ENCODE results near the gene AGXT.

The AGXT gene

GRCh38 chr2:240850756-240851077 lies 17.9 kb upstream of the AGXT start:
- no peaks in the 10 kb centered on the region for H3K36me3 ChIP-seq (replicated peaks; ENCODE audit: low read depth, low read length)
- H3K4me2 ChIP-seq (ENCODE audit: low read length), result no peak overlapping the region
- H2AFZ ChIP-seq (ENCODE audit: low read depth, low read length), result no peak overlapping the region
- TF ChIP-seq CTCF (IDR thresholded peaks at IDR 0.05; ENCODE audit: low read depth, low read length) (no peak), EZH2phosphoT487 (IDR thresholded peaks at IDR 0.05; ENCODE audit: low read depth) (no peak)
- H3K9me3 ChIP-seq (ENCODE audit: insufficient read depth, low read length), result no peaks in the 10 kb centered on the region
- H3K4me1 ChIP-seq (ENCODE audit: low read length), result no peaks in the 10 kb centered on the region
- no peak overlapping the region for H3K9ac ChIP-seq (ENCODE audit: low read length)
- H3K27me3 ChIP-seq (ENCODE audit: low read depth, low read length), result no peaks in the 10 kb centered on the region
- H3K79me2 ChIP-seq (ENCODE audit: low read length), result no peaks in the 10 kb centered on the region
- H3K27ac ChIP-seq (ENCODE audit: low read length), result no peak overlapping the region
- H3K4me3 ChIP-seq (ENCODE audit: low read length), result no peak overlapping the region
- no peaks in the 10 kb centered on the region for H4K20me1 ChIP-seq (ENCODE audit: insufficient read depth, low read length)

- Histone ChIP-seq H3K9ac (ENCODE audit: low read length) (no peak overlapping the region), H3K4me3 (ENCODE audit: low read length) (no peak overlapping the region), H3K27me3 (ENCODE audit: low read depth, low read length) (no peaks in the 10 kb centered on the region), H3K27ac (ENCODE audit: low read length) (no peak overlapping the region), H2AFZ (ENCODE audit: low read depth, low read length) (no peak overlapping the region), H3K4me1 (ENCODE audit: low read length) (no peaks in the 10 kb centered on the region), H4K20me1 (ENCODE audit: insufficient read depth, low read length) (no peaks in the 10 kb centered on the region), H3K9me3 (ENCODE audit: insufficient read depth, low read length) (no peaks in the 10 kb centered on the region), H3K4me2 (ENCODE audit: low read length) (no peak overlapping the region), H3K36me3 (replicated peaks; ENCODE audit: low read depth, low read length) (no peaks in the 10 kb centered on the region), H3K79me2 (ENCODE audit: low read length) (no peaks in the 10 kb centered on the region)
- TF ChIP-seq CTCF (IDR thresholded peaks at IDR 0.05; ENCODE audit: low read depth, low read length), result peak; percentile 73
- no peak for TF ChIP-seq EZH2phosphoT487 (IDR thresholded peaks at IDR 0.05; ENCODE audit: low read depth)
Observed at GRCh38 chr2:240851078-240851991, 17.3 kb upstream of the AGXT start.

- H3K36me3 ChIP-seq (replicated peaks; ENCODE audit: low read depth, low read length), result no peaks in the 10 kb centered on the region
Observed at GRCh38 chr2:240852671-240853314, 15.8 kb upstream of the AGXT start.

More at GRCh38 chr2:240852671-240853314, 15.8 kb upstream of the AGXT start:
- Histone ChIP-seq H2AFZ (ENCODE audit: low read depth, low read length) (no peak overlapping the region), H3K4me2 (ENCODE audit: low read length) (no peak overlapping the region), H3K9me3 (ENCODE audit: insufficient read depth, low read length) (no peaks in the 10 kb centered on the region), H3K4me3 (ENCODE audit: low read length) (no peak overlapping the region), H3K79me2 (ENCODE audit: low read length) (no peaks in the 10 kb centered on the region), H3K9ac (ENCODE audit: low read length) (no peak overlapping the region), H4K20me1 (ENCODE audit: insufficient read depth, low read length) (no peaks in the 10 kb centered on the region), H3K4me1 (ENCODE audit: low read length) (no peaks in the 10 kb centered on the region), H3K27me3 (ENCODE audit: low read depth, low read length) (no peaks in the 10 kb centered on the region), H3K27ac (ENCODE audit: low read length) (no peak overlapping the region)
- TF ChIP-seq EZH2phosphoT487 (IDR thresholded peaks at IDR 0.05; ENCODE audit: low read depth) (no peak), CTCF (IDR thresholded peaks at IDR 0.05; ENCODE audit: low read depth, low read length) (no peak)
